Measurements from ENCODE around the gene AOPEP.

DNA sequence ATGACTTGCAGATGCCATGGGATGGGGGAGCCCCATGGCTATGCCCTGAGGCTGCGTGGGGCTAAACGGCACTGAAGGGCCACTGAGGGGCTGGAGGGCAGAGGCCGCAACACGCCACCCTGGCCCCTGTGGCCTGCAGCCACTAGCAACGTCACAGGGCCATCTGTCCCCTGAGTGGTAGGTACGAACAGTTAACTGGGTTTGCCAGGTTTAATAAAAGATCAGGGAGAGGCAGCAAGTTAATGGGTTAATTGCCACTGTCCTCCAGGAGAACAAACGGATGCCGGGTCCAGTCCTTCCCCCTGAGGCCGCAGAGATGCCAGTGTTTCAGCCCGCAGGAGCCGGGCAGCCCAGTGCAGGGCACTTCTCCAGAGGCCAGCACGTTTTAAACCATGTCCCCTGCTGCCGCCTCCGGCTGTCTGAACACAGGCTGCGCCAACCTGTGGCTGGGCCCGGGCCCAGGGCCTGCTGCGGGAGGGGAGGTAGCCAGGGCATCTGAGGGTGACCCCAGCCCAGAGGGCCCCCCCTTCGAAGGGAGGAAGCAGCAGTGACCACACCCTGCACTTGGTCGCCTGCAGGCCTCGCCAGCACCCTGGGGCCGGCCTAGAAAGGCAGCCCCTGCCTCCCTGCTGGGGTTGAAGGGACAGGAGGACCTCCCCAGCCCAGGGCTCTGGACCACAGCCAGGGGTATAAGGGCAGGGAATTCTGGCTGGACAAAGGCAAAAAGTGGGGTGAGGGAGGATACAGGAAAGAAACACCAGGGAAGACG is 363.7 kb downstream of the AOPEP start:
- TF ChIP-seq, protein P1, sequence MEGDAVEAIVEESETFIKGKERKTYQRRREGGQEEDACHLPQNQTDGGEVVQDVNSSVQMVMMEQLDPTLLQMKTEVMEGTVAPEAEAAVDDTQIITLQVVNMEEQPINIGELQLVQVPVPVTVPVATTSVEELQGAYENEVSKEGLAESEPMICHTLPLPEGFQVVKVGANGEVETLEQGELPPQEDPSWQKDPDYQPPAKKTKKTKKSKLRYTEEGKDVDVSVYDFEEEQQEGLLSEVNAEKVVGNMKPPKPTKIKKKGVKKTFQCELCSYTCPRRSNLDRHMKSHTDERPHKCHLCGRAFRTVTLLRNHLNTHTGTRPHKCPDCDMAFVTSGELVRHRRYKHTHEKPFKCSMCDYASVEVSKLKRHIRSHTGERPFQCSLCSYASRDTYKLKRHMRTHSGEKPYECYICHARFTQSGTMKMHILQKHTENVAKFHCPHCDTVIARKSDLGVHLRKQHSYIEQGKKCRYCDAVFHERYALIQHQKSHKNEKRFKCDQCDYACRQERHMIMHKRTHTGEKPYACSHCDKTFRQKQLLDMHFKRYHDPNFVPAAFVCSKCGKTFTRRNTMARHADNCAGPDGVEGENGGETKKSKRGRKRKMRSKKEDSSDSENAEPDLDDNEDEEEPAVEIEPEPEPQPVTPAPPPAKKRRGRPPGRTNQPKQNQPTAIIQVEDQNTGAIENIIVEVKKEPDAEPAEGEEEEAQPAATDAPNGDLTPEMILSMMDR (IDR thresholded peaks at IDR 0.05 in 8 of 11, conservative IDR thresholded peaks at IDR 0.05 in 3 of 11): no peak
- no peak for TF ChIP-seq POLR2A (IDR thresholded peaks at IDR 0.05)

Data from spleen (tissue), 7 donors.